ENCODE results near the gene APLN. TPM values are rescaled to one million over a fixed set of nuclear protein-coding genes. Genes with fewer than 3 reads are reported as not detected.

APLN gene
- total RNA-seq, 1 donor from 2014 or later = 2.4 TPM

Other genes starting within 250 kb of the APLN start
- 55.2 TPM for gene SMARCA1, start 131.5 kb downstream of the APLN start, total RNA-seq
- 14.8 TPM for gene OCRL, start 114.7 kb downstream of the APLN start, total RNA-seq
- 4.1 TPM for gene XPNPEP2, start 84.0 kb upstream of the APLN start, total RNA-seq
- 3.0 TPM for gene SASH3, start 125.0 kb upstream of the APLN start, total RNA-seq
- 19.0 TPM for gene ZDHHC9, start 188.9 kb upstream of the APLN start, total RNA-seq